Cardiac fibroblast (primary cell): ENCODE measurements around the gene BICDL2.

ENCODE experiments used
- DNase-seq, 2 donors: peaks; one replicate each; pipeline versions ENCODE4 v3.0.0 to v3.0.0-alpha.2; 2010; ENCODE audit warnings: low read depth in 2 of 2
- H3K4me3 ChIP-seq, 2 donors: replicated peaks in 1 of 2; 1 replicate in 1 of 2; 2 replicates in 1 of 2; pipeline ENCODE4 v1.5.1; 2011; ENCODE audit warnings: low read depth in 2 of 2, low read length in 2 of 2, mild to moderate bottlenecking in 2 of 2, moderate library complexity in 1 of 2
- CTCF ChIP-seq: IDR thresholded peaks from one replicate; pipeline ENCODE4 v1.5.1; 2011; ENCODE audit warnings: low read depth, mild to moderate bottlenecking, low read length, inconsistent platforms

Gene BICDL2

GRCh38 chr16:3022684-3023414 lies 13.9 kb downstream of the BICDL2 start:
- peak; percentile 75 to 85 for DNase-seq
- TF ChIP-seq CTCF = no peak
- peak overlapping the region; percentile 69 to 77 for H3K4me3 ChIP-seq

GRCh38 chr16:3022208-3022683 lies 14.5 kb downstream of the BICDL2 start:
- TF ChIP-seq CTCF = no peak
- H3K4me3 ChIP-seq = peak overlapping the region; percentile 74 to 77
- peak; percentile 96 to 97 for DNase-seq

- peak overlapping the region; percentile 74 to 77 for H3K4me3 ChIP-seq
- TF ChIP-seq CTCF = peak; percentile 36
- peak; percentile 85 to 97 for DNase-seq
Measured at GRCh38 chr16:3021449-3022207, 15.1 kb downstream of the BICDL2 start.

GRCh38 chr16:3020604-3021448 lies 15.9 kb downstream of the BICDL2 start:
- no peak for TF ChIP-seq CTCF
- H3K4me3 ChIP-seq = peak overlapping the region; percentile 74 to 77

GRCh38 chr16:3020247-3020603 lies 16.5 kb downstream of the BICDL2 start, which contains the start of gene TNFRSF12A:
TSS of gene TNFRSF12A (plus strand) at chr16:3020368. CDS start at chr16:3020398, 30 bp downstream.
- no peak for TF ChIP-seq CTCF
- H3K4me3 ChIP-seq = peak within 1 kb of the TSS; percentile 74 to 77
- DNase-seq = peak; percentile 79 to 80

More at GRCh38 chr16:3020604-3021448, 15.9 kb downstream of the BICDL2 start:
- peak; percentile 89 to 95 for DNase-seq

GRCh38 chr16:3019594-3020246 lies 17.0 kb downstream of the BICDL2 start:
- no peak for DNase-seq
- no peak for TF ChIP-seq CTCF
- H3K4me3 ChIP-seq = peak overlapping the region; percentile 36 to 74
